GM18951 (cell line): Measurements from ENCODE around the gene WIPF2.
"Not testable (repeated sequence)": the region's sequence is repeated elsewhere in the genome, so short reads cannot be mapped to it uniquely, and the experiment has no call there.

Source experiments
- POLR2A ChIP-seq: IDR thresholded peaks from 4 replicates; pipeline ENCODE4 v1.6.1; 2011; ENCODE audit warnings: mild to moderate bottlenecking; ENCODE audit not compliant: insufficient read length, insufficient read depth; ENCODE audit errors: extremely low read depth
- in situ Hi-C: fragments of 300-500 bp; cut with MboI; formaldehyde crosslinking; loops from one replicate; pipeline ENCODE4 v1.12.0; 2022; ENCODE audit warnings: low sequenced_read_pairs, mixed read lengths, inconsistent platforms; ENCODE audit not compliant: unreplicated experiment

WIPF2 gene

GRCh38 chr17:40203131-40203530 is 16.0 kb upstream of the WIPF2 start:
- no peak for TF ChIP-seq POLR2A
- in situ Hi-C loops: no loop called here

- in situ Hi-C loops: not testable (repeated sequence)
Observed at GRCh38 chr17:40206193-40206592, 12.9 kb upstream of the WIPF2 start.

GRCh38 chr17:40209404-40210093 is 9.6 kb upstream of the WIPF2 start:
- in situ Hi-C loops: no loop called here

GRCh38 chr17:40213914-40214313 is 5.2 kb upstream of the WIPF2 start:
- in situ Hi-C loops: not testable (repeated sequence)

More at GRCh38 chr17:40209404-40210093, 9.6 kb upstream of the WIPF2 start:
- no peak for TF ChIP-seq POLR2A

- in situ Hi-C loops: no loop called here
- TF ChIP-seq POLR2A: no peak
Observed at GRCh38 chr17:40218006-40218739, 931 bp upstream of the WIPF2 start.

GRCh38 chr17:40219594-40220338 is 662 bp downstream of the WIPF2 start:
- TF ChIP-seq POLR2A: no peak
- in situ Hi-C loops: no loop called here

GRCh38 chr17:40224718-40225550 is 5.8 kb downstream of the WIPF2 start:
- TF ChIP-seq POLR2A: no peak
- in situ Hi-C loops: no loop called here

GRCh38 chr17:40229146-40229545 is 10.0 kb downstream of the WIPF2 start:
- in situ Hi-C loops: not testable (repeated sequence)

- in situ Hi-C loops: loop anchor here (5.0 kb wide), 1 partner anchor 42 kb away; no protein-coding TSS in a partner anchor
- TF ChIP-seq POLR2A: no peak
Observed at GRCh38 chr17:40230670-40231069, 11.6 kb downstream of the WIPF2 start.

GRCh38 chr17:40231928-40232327 is 12.8 kb downstream of the WIPF2 start:
- in situ Hi-C loops: loop anchor here (5.0 kb wide), 1 partner anchor 40 kb away; no protein-coding TSS in a partner anchor

GRCh38 chr17:40241252-40241834 is 22.2 kb downstream of the WIPF2 start:
- in situ Hi-C loops: no loop called here
- no peak for TF ChIP-seq POLR2A

GRCh38 chr17:40242774-40243173 is 23.7 kb downstream of the WIPF2 start:
- in situ Hi-C loops: no loop called here
- TF ChIP-seq POLR2A: no peak

- in situ Hi-C loops: no loop called here
- no peak for TF ChIP-seq POLR2A
Observed at GRCh38 chr17:40243761-40244160, 24.7 kb downstream of the WIPF2 start.
